Lower lobe of right lung (tissue), 1 donor: ENCODE results near the gene AMY2A. TPM values are rescaled to one million over a fixed set of nuclear protein-coding genes. Genes with fewer than 3 reads are reported as not detected.

Experiments used
- total RNA-seq: library from RNA; stranded (reverse); fragmentation: NEBNext Ultra II Directional; extraction: Animal tissue kit (Norgen Biotek cat#: 25700); gene quantifications from one replicate; pipeline ENCODE4 v1.2.1, GENCODE V29; 2021
- donor health status: DM: no; HTN: yes; CAD: no; lungs with severe emphysema.

Gene AMY2A
- total RNA-seq, 1 donor from 2014 or later: not detected

Other genes with a start within 250 kb of the AMY2A start
- gene RNPC3, start 91.7 kb upstream of the AMY2A start, total RNA-seq: 35.0 TPM
- gene AMY2B, start 45.8 kb upstream of the AMY2A start, total RNA-seq: 23.5 TPM
- gene AMY1A, start 38.3 kb downstream of the AMY2A start, total RNA-seq: 5.8 TPM
- 5.8 TPM for gene AMY1B, start 78.8 kb downstream of the AMY2A start, total RNA-seq
- gene AMY1C, start 132.5 kb downstream of the AMY2A start, total RNA-seq: 35.3 TPM